HL-60 (cell line): ENCODE data around the gene MAP3K4.

Experiments used
- DNase-seq, 2 experiments: peaks; one replicate each; pipeline ENCODE4 v3.0.0-alpha.2; 2010 to 2020; ENCODE audit warnings: low read depth in 1 of 2, low spot score in 1 of 2
- H3K27ac ChIP-seq: fragments of 250-450 bp; sonication (Bioruptor Pico); replicated peaks from 2 replicates; pipeline ENCODE4 v1.5.1; 2020; ENCODE audit warnings: mild to moderate bottlenecking, moderate library complexity
- H3K27me3 ChIP-seq: fragments of 250-450 bp; sonication (Bioruptor Pico); 2 replicates; pipeline ENCODE4 v1.5.1; 2021; ENCODE audit warnings: mild to moderate bottlenecking, moderate library complexity; ENCODE audit not compliant: insufficient read depth, poor library complexity, severe bottlenecking
- H3K4me3 ChIP-seq: replicated peaks from 2 replicates; pipeline ENCODE4 v1.5.1; 2011; ENCODE audit warnings: mild to moderate bottlenecking, control low read depth, low read length; ENCODE audit not compliant: insufficient read depth
- CTCF ChIP-seq: IDR thresholded peaks from one replicate; pipeline ENCODE4 v1.5.1; 2011; ENCODE audit warnings: low read length, control low read depth, inconsistent platforms; ENCODE audit not compliant: insufficient read depth
- GABPA ChIP-seq: IDR thresholded peaks from 2 replicates; pipeline ENCODE4 v1.6.1; 2012; ENCODE audit warnings: low read depth
- POLR2AphosphoS5 ChIP-seq: IDR thresholded peaks from 2 replicates; pipeline ENCODE4 v1.6.1; 2012; ENCODE audit warnings: low read depth
- REST ChIP-seq: IDR thresholded peaks from 2 replicates; pipeline ENCODE4 v1.6.1; 2012; ENCODE audit warnings: low read depth; ENCODE audit not compliant: insufficient replicate concordance
- SPI1 ChIP-seq: IDR thresholded peaks from 2 replicates; pipeline ENCODE4 v1.6.1; 2012; ENCODE audit warnings: low read depth, mild to moderate bottlenecking, borderline replicate concordance

The MAP3K4 gene

GRCh38 chr6:161061576-161061975 is 70.0 kb downstream of the MAP3K4 start:
- Histone ChIP-seq H3K27me3 (no peaks in the 10 kb centered on the region), H3K27ac (no peak overlapping the region), H3K4me3 (no peak overlapping the region)
- no peak for TF ChIP-seq SPI1
- no peak for TF ChIP-seq POLR2AphosphoS5
- TF ChIP-seq CTCF: no peak
- no peak for TF ChIP-seq REST
- no peak for TF ChIP-seq GABPA
- DNase-seq: no peak

GRCh38 chr6:161064915-161065314 is 73.3 kb downstream of the MAP3K4 start:
- DNase-seq: peak in 1 of 2 experiments; percentile 12
- Histone ChIP-seq H3K27ac (no peak overlapping the region), H3K4me3 (no peak overlapping the region), H3K27me3 (no peaks in the 10 kb centered on the region)
- TF ChIP-seq SPI1 (peak; percentile 23; the same call in 1 of the 2 replicates), POLR2AphosphoS5 (no peak), REST (no peak)

- Histone ChIP-seq H3K27me3 (no peaks in the 10 kb centered on the region), H3K27ac (no peak overlapping the region), H3K4me3 (no peak overlapping the region)
- no peak for DNase-seq
- TF ChIP-seq GABPA: no peak
- TF ChIP-seq POLR2AphosphoS5: no peak
- TF ChIP-seq CTCF: no peak
- no peak for TF ChIP-seq REST
- TF ChIP-seq SPI1: no peak
Observed at GRCh38 chr6:161066511-161066910, 74.9 kb downstream of the MAP3K4 start.

- no peaks in the 10 kb centered on the region for H3K27me3 ChIP-seq
- H3K4me3 ChIP-seq: no peak overlapping the region
- TF ChIP-seq CTCF (no peak), REST (no peak), POLR2AphosphoS5 (no peak), SPI1 (no peak), GABPA (no peak)
- H3K27ac ChIP-seq: no peak overlapping the region
- no peak for DNase-seq
Observed at GRCh38 chr6:161067749-161068148, 76.2 kb downstream of the MAP3K4 start.
